ENCODE data around the gene ERG. TPM values are rescaled to one million over a fixed set of nuclear protein-coding genes. Genes with fewer than 3 reads are reported as not detected.

Gene ERG
- total RNA-seq, 1 experiment from 2014 or later: 0.11 TPM

GRCh38 chr21:38351961-38352521 is 146.2 kb downstream of the ERG start:
- Mint-ChIP-seq H3K4me1 (peaks cover 25 to 28% of the 10 kb centered on the region in 2 experiments), H3K9me3 (no peaks in the 10 kb centered on the region), H3K4me3 (no peak overlapping the region), H3K36me3 (ENCODE audit: insufficient read depth in 1 of 3, low read depth in 3 of 3) (no peaks in the 10 kb centered on the region), H3K27me3 (ENCODE audit: low read depth) (peaks cover 36% of the 10 kb centered on the region), H3K27ac (no peak overlapping the region)
- Histone ChIP-seq H2BK120ac (ENCODE audit: low read depth, low read length, poor library complexity, severe bottlenecking) (no peak overlapping the region), H3K4me2 (ENCODE audit: insufficient read depth, insufficient read length, low read length) (no peak overlapping the region), H3K23ac (ENCODE audit: insufficient read length, low read depth, low read length) (no peak overlapping the region), H3K4ac (ENCODE audit: low read depth, low read length) (no peak overlapping the region), H4K91ac (ENCODE audit: insufficient read length, low read depth, low read length) (no peak overlapping the region), H4K8ac (replicated peaks; ENCODE audit: insufficient read length, low read depth, low read length) (no peak overlapping the region), H2AK5ac (ENCODE audit: insufficient read length, low read length) (no peak overlapping the region), H3K27me3 (ENCODE audit: insufficient read depth, low read length) (no peaks in the 10 kb centered on the region; the same call in 1 of the 2 replicates), H3K18ac (ENCODE audit: insufficient read length, low read depth, low read length) (no peak overlapping the region), H3K79me1 (ENCODE audit: insufficient read depth, low read depth, low read length, poor library complexity, severe bottlenecking) (no peaks in the 10 kb centered on the region), H2BK5ac (ENCODE audit: insufficient read length, low read length) (no peak overlapping the region), H3K27ac (ENCODE audit: insufficient read length, low read depth, low read length) (no peak overlapping the region), H4K20me1 (ENCODE audit: control insufficient read depth, insufficient read depth, insufficient read length) (no peaks in the 10 kb centered on the region), H4K5ac (ENCODE audit: insufficient read length, low read depth, low read length) (no peak overlapping the region), H2BK12ac (ENCODE audit: insufficient read length, low read depth, low read length) (no peak overlapping the region), H3K4me1 (ENCODE audit: insufficient read depth, low read length) (peaks cover 9% of the 10 kb centered on the region; the same call in 1 of the 2 replicates), H3T11ph (ENCODE audit: low read length) (no peak overlapping the region), H2AFZ (ENCODE audit: low read length) (no peak overlapping the region), H3K9me3 (ENCODE audit: control insufficient read depth, low read depth, low read length) (no peaks in the 10 kb centered on the region), H3K56ac (ENCODE audit: insufficient read length, low read depth, low read length) (no peak overlapping the region), H3K9ac (ENCODE audit: extremely low read depth, insufficient read length, low read length) (no peak overlapping the region), H3K14ac (ENCODE audit: insufficient read depth, low read length) (no peak overlapping the region), H3K79me2 (ENCODE audit: insufficient read depth, low read length) (no peaks in the 10 kb centered on the region), H3K23me2 (ENCODE audit: insufficient read length, low read depth, low read length, poor library complexity, severe bottlenecking) (no peaks in the 10 kb centered on the region), H2BK15ac (ENCODE audit: low read depth, low read length) (no peak overlapping the region), H2BK20ac (ENCODE audit: low read depth, low read length, poor library complexity, severe bottlenecking) (no peak overlapping the region)
- no peak for DNase-seq
- no peak for TF ChIP-seq CTCF (conservative IDR thresholded peaks at IDR 0.05)
- no CpG with 5 or more reads among the region's 10 CpGs for WGBS (ENCODE audit: extremely low coverage, insufficient read length, low lambda C conversion rate)

Measured in H9 (cell line).